CD4-positive, alpha-beta T cell treated with Interleukin-6 for 4 hours (primary cell): ENCODE results near the gene TMEM164.

Experiments used
- DNase-seq: peaks from one replicate; pipeline ENCODE4 v3.0.0-alpha.2; 2020; ENCODE audit warnings: mixed read lengths

TMEM164 gene

GRCh38 chrX:110042496-110042895, 39.6 kb downstream of the TMEM164 start:
- DNase-seq: no peak

- DNase-seq: no peak
Observed at GRCh38 chrX:110043506-110043905, 40.6 kb downstream of the TMEM164 start.

- DNase-seq: no peak
Observed at GRCh38 chrX:110044346-110045249, 41.7 kb downstream of the TMEM164 start.

- no peak for DNase-seq
Observed at GRCh38 chrX:110045421-110045820, 42.5 kb downstream of the TMEM164 start.

- no peak for DNase-seq
Observed at GRCh38 chrX:110046001-110046400, 43.1 kb downstream of the TMEM164 start.

- DNase-seq: no peak
Observed at GRCh38 chrX:110046971-110047370, 44.1 kb downstream of the TMEM164 start.

GRCh38 chrX:110049096-110049495, 46.2 kb downstream of the TMEM164 start:
- no peak for DNase-seq

GRCh38 chrX:110050386-110050785, 47.5 kb downstream of the TMEM164 start:
- no peak for DNase-seq

GRCh38 chrX:110050901-110051300, 48.0 kb downstream of the TMEM164 start:
- no peak for DNase-seq

GRCh38 chrX:110051559-110051958, 48.6 kb downstream of the TMEM164 start:
- no peak for DNase-seq

GRCh38 chrX:110052303-110052702, 49.4 kb downstream of the TMEM164 start:
- no peak for DNase-seq

GRCh38 chrX:110053453-110053852, 50.5 kb downstream of the TMEM164 start:
- no peak for DNase-seq

- DNase-seq: no peak
Observed at GRCh38 chrX:110055616-110056015, 52.7 kb downstream of the TMEM164 start.

- DNase-seq: no peak
Observed at GRCh38 chrX:110056419-110056818, 53.5 kb downstream of the TMEM164 start.

- no peak for DNase-seq
Observed at GRCh38 chrX:110059410-110059809, 56.5 kb downstream of the TMEM164 start.

GRCh38 chrX:110060317-110060716, 57.4 kb downstream of the TMEM164 start:
- no peak for DNase-seq

GRCh38 chrX:110060846-110061537, 58.1 kb downstream of the TMEM164 start:
- DNase-seq: no peak

GRCh38 chrX:110062919-110063318, 60.0 kb downstream of the TMEM164 start:
- DNase-seq: no peak

- DNase-seq: no peak
Observed at GRCh38 chrX:110066488-110067225, 63.7 kb downstream of the TMEM164 start.

- no peak for DNase-seq
Observed at GRCh38 chrX:110070970-110071369, 68.1 kb downstream of the TMEM164 start.

GRCh38 chrX:110081320-110081719, 78.4 kb downstream of the TMEM164 start:
- DNase-seq: no peak

GRCh38 chrX:110081740-110082139, 78.8 kb downstream of the TMEM164 start:
- DNase-seq: no peak

GRCh38 chrX:110082161-110082560, 79.2 kb downstream of the TMEM164 start:
- DNase-seq: no peak
